ENCODE measurements around the gene TDRD1. TPM values are rescaled to one million over a fixed set of nuclear protein-coding genes. Genes with fewer than 3 reads are reported as not detected.

The TDRD1 gene
- total and polyA plus RNA-seq, 10 of the 15 experiments (the other 5 are each of a cell fraction or from before 2014, with no cell fraction given) = 0.03 to 0.04 TPM; not detected in 8

- TF ChIP-seq CUX1 (IDR thresholded peaks at IDR 0.05; ENCODE audit: insufficient replicate concordance, low read depth, low read length) (no peak), ZNF217 (IDR thresholded peaks at IDR 0.05) (no peak)
Observed at GRCh38 chr10:114179148-114179547, at the start of gene TDRD1 (continued).

GRCh38 chr10:114131094-114131493, 48.1 kb upstream of the TDRD1 start:
- TF ChIP-seq SPI1 (IDR thresholded peaks at IDR 0.05; ENCODE audit: borderline replicate concordance, insufficient read depth, low read depth, low read length) (peak; percentile 95), PRDM15 (CRISPR knock-in tag; IDR thresholded peaks at IDR 0.05) (no peak)
- 2% methylated on average over 3 of the region's 3 CpGs for WGBS (ENCODE audit: insufficient coverage, insufficient replicate concordance, low lambda C conversion rate, missing lambda C conversion rate)
- 0 out of 2 replicates have a peak overlapping the region, but pooled peaks have one; percentile 19 for H3K4me2 ChIP-seq (ENCODE audit: control insufficient read depth, insufficient read depth)
- ChIA-PET RAD21 (ENCODE audit: unreplicated experiment) (interaction anchor here (1.4 kb wide), 1 partner anchor 28 kb away, joined by 4 read pairs; no protein-coding TSS in a partner anchor), SMC1A (ENCODE audit: uncharacterized antibody, unreplicated experiment) (interaction anchor here (0.8 to 1.0 kb wide), 4 partner anchors 11 to 196 kb away, joined by 3 to 4 read pairs (median 3); no protein-coding TSS in a partner anchor), POLR2A (no interaction called here), CTCF (interaction anchor here (1.2 to 2.9 kb wide), 2 partner anchors 14 to 15 kb away, joined by 3 to 7 read pairs; no protein-coding TSS in a partner anchor)
- FAIRE-seq = peak; percentile 83
- no peaks in the 10 kb centered on the region for H3K27me3 ChIP-seq (replicated peaks in 1 of 2; ENCODE audit: control insufficient read depth in 2 of 2, insufficient read depth in 2 of 2, low read length in 1 of 2)
- H3K79me2 ChIP-seq (ENCODE audit: control insufficient read depth, insufficient read depth, low read length) = no peaks in the 10 kb centered on the region
- no peak overlapping the region for H3K27ac ChIP-seq (ENCODE audit: control insufficient read depth, insufficient read depth)
- no peak overlapping the region for H2AFZ ChIP-seq (ENCODE audit: control insufficient read depth, low read depth, low read length)
- H3K4me1 ChIP-seq (ENCODE audit: control insufficient read depth, insufficient read depth, low read length) = no peaks in the 10 kb centered on the region
- no peaks in the 10 kb centered on the region for H4K20me1 ChIP-seq (ENCODE audit: control insufficient read depth, insufficient read depth)
- H3K4me3 ChIP-seq = no peak overlapping the region
- H3K9ac ChIP-seq (ENCODE audit: control insufficient read depth, insufficient read depth, low read length) = no peak overlapping the region
- H3K36me3 ChIP-seq (ENCODE audit: control insufficient read depth in 2 of 2, insufficient read depth in 2 of 2, low read length in 1 of 2) = peaks cover 0 to 13% of the 10 kb centered on the region in 2 experiments; a peak in 3 of 4 replicates
- H3K9me3 ChIP-seq (replicated peaks; ENCODE audit: control insufficient read depth, insufficient read depth, low read length) = no peaks in the 10 kb centered on the region
- in situ Hi-C loops (cut with MboI) (no loop called here), intact Hi-C loops (cut with micrococcal nuclease; ENCODE audit: unreplicated experiment) (no loop called here)
- peak; percentile 9 for DNase-seq (ENCODE audit: low read depth, low spot score)
- no TSS peak for BruUV-seq (replicated peaks)
- ATAC-seq = peak; percentile 80
